Measurements from ENCODE around the gene F5.

GRCh38 chr1:169526120-169526832, 60.0 kb downstream of the F5 start:
- TF ChIP-seq CTCF (IDR thresholded peaks at IDR 0.05), result no peak
- TF ChIP-seq POLR2A (IDR thresholded peaks at IDR 0.05), result no peak
